K562 (cell line): ENCODE results near the gene SLC3A2. TPM values are rescaled to one million over a fixed set of nuclear protein-coding genes. Genes with fewer than 3 reads are reported as not detected.
A peak's percentile ranks its signal among the peaks of the same experiment; 100 is the strongest.

Source experiments
- ATAC-seq: fragments of 200-7000 bp; cut with Tn5 transposase; 3 replicates; pipeline ENCODE4 v1.9.1; 2020; ENCODE audit warnings: moderate library complexity
- BruUV-seq: library from RNA; stranded (reverse); fragments of 400-500 nt; replicated peaks from 2 replicates; lab custom pipeline; 2021; lab: Mats Ljungman, UMichigan
- CTCF ChIA-PET: fragments of 300-600 bp; formaldehyde crosslinking; extraction: SDS; loops from one replicate; lab custom pipeline; 2021; ENCODE audit warnings: low intra/inter-chr PET ratio; lab: Yijun Ruan, JAX
- POLR2A ChIA-PET: fragments of 300-600, 350-650 bp; sonication (Branson Sonifier 250); formaldehyde crosslinking; extraction: SDS; loops from one replicate; lab custom pipeline; 2021; ENCODE audit warnings: antibody characterized with exemption, inconsistent platforms; lab: Yijun Ruan, JAX
- DNase-seq, 4 experiments: peaks; one replicate each; pipeline versions ENCODE4 v3.0.0 to v3.0.0-alpha.2; 2011 to 2018; ENCODE audit warnings: low spot score in 3 of 4, mixed read lengths in 3 of 4; ENCODE audit errors: extremely low read depth in 1 of 4
- FAIRE-seq: peaks from 2 replicates; lab custom pipeline; 2011; peaks lifted over from hg19 to GRCh38; lab: Jason Lieb, UNC
- H2AFZ ChIP-seq: 2 replicates; pipeline ENCODE4 v1.6.0; 2011; ENCODE audit warnings: low read depth, low read length, control low read depth, inconsistent platforms
- H3K27ac ChIP-seq: fragments of 200-600 bp; 3 replicates; pipeline ENCODE4 v1.8.0; 2011; ENCODE audit warnings: low read depth, mild to moderate bottlenecking, control low read depth, inconsistent platforms, low read length, moderate library complexity, mixed read lengths; ENCODE audit errors: extremely low read depth
- H3K27me3 ChIP-seq, 2 experiments: fragments of 300-600 bp in 1 of 2; 2 replicates in 1 of 2; 3 replicates in 1 of 2; pipeline versions ENCODE4 v1.6.0 to v1.8.0; 2011; ENCODE audit warnings: inconsistent platforms in 2 of 2, low read length in 2 of 2, mild to moderate bottlenecking in 1 of 2, mixed read lengths in 1 of 2, moderate library complexity in 1 of 2; ENCODE audit not compliant: control insufficient read depth in 2 of 2, insufficient read depth in 2 of 2
- H3K36me3 ChIP-seq: fragments of 300-600 bp; 3 replicates; pipeline ENCODE4 v1.8.0; 2011; ENCODE audit warnings: mild to moderate bottlenecking, low read length, inconsistent platforms; ENCODE audit not compliant: control insufficient read depth, insufficient read depth
- H3K4me1 ChIP-seq, 2 experiments: fragments of 200-600 bp in 1 of 2; replicated peaks in 1 of 2; 2 replicates in 1 of 2; 3 replicates in 1 of 2; pipeline versions ENCODE4 v1.5.1 to v1.8.0; 2011; ENCODE audit warnings: inconsistent platforms in 2 of 2, low read length in 2 of 2, mild to moderate bottlenecking in 1 of 2, mixed read lengths in 1 of 2, moderate library complexity in 1 of 2; ENCODE audit not compliant: control insufficient read depth in 2 of 2, insufficient read depth in 2 of 2
- H3K4me2 ChIP-seq: 2 replicates; pipeline ENCODE4 v1.6.1; 2011; ENCODE audit warnings: low read length, control low read depth, inconsistent platforms, mixed read lengths; ENCODE audit not compliant: insufficient read depth
- H3K4me3 ChIP-seq: fragments of 200-600 bp; sonication (generic), shearing (Covaris generic); 2 replicates; pipeline ENCODE4 v1.5.1; 2016; ENCODE audit warnings: control low read depth, inconsistent platforms
- H3K79me2 ChIP-seq: fragments of 200-600 bp; 3 replicates; pipeline ENCODE4 v1.8.0; 2011; ENCODE audit warnings: low read length, inconsistent platforms; ENCODE audit not compliant: control insufficient read depth, insufficient read depth
- H3K9ac ChIP-seq, 2 experiments: 2 replicates each; pipeline versions ENCODE4 v1.6.0 to v1.6.1; 2011; ENCODE audit warnings: low read depth in 2 of 2, low read length in 2 of 2, control low read depth in 1 of 2, inconsistent platforms in 1 of 2, mild to moderate bottlenecking in 1 of 2, mixed read lengths in 1 of 2; ENCODE audit not compliant: insufficient read depth in 1 of 2
- H3K9me1 ChIP-seq: one replicate; pipeline ENCODE4 v1.6.0; 2011; ENCODE audit warnings: inconsistent platforms, mild to moderate bottlenecking, low read length, moderate library complexity; ENCODE audit not compliant: control insufficient read depth, insufficient read depth
- H3K9me3 ChIP-seq: replicated peaks from 2 replicates; pipeline ENCODE4 v1.5.1; 2011; ENCODE audit warnings: low read depth, low read length, inconsistent platforms; ENCODE audit not compliant: control insufficient read depth, insufficient read depth
- H4K20me1 ChIP-seq: replicated peaks from 2 replicates; pipeline ENCODE4 v1.6.1; 2011; ENCODE audit warnings: low read length, inconsistent platforms, mixed read lengths; ENCODE audit not compliant: control insufficient read depth, insufficient read depth
- HMGN3 ChIP-seq: IDR thresholded peaks from 2 replicates; pipeline ENCODE4 v1.6.1; 2011; ENCODE audit warnings: borderline replicate concordance, low read depth, mild to moderate bottlenecking, mixed read lengths, low read length; ENCODE audit not compliant: insufficient read length; ENCODE audit errors: extremely low read depth
- LEF1 ChIP-seq: fragments of 450-650 bp; IDR thresholded peaks from 2 replicates; pipeline ENCODE4 v1.6.1; 2016; ENCODE audit warnings: mild to moderate bottlenecking
- POLR2AphosphoS5 ChIP-seq: IDR thresholded peaks from 2 replicates; pipeline ENCODE4 v1.6.1; 2011; ENCODE audit warnings: mild to moderate bottlenecking, low read depth, low read length, moderate library complexity; ENCODE audit not compliant: control insufficient read depth, insufficient read depth
- POLR2G ChIP-seq: fragments of 200-400 bp; formaldehyde crosslinking; IDR thresholded peaks from 2 replicates; pipeline ENCODE4 v1.6.1; 2017; ENCODE audit warnings: low read depth, mild to moderate bottlenecking, antibody characterized with exemption, low read length, moderate library complexity
- RBFOX2 ChIP-seq: fragments of 200-400 bp; formaldehyde crosslinking; IDR thresholded peaks from 2 replicates; pipeline ENCODE4 v1.6.1; 2017; ENCODE audit warnings: low read depth, mild to moderate bottlenecking, low read length, moderate library complexity
- RBM22 ChIP-seq: fragments of 200-400 bp; formaldehyde crosslinking; IDR thresholded peaks from 2 replicates; pipeline ENCODE4 v1.6.1; 2018; ENCODE audit warnings: low read length, low read depth; ENCODE audit not compliant: poor library complexity, severe bottlenecking
- ZFX ChIP-seq: sonication (generic); formaldehyde crosslinking; IDR thresholded peaks from 2 replicates; pipeline ENCODE4 v1.8.0; 2022; ENCODE audit warnings: mild to moderate bottlenecking, missing genetic modification reagents, moderate library complexity
- ZNF778 ChIP-seq: fragments of 450-650 bp; formaldehyde crosslinking; IDR thresholded peaks from 2 replicates; pipeline ENCODE4 v1.4.0; 2020; ENCODE audit warnings: mild to moderate bottlenecking, moderate library complexity
- WGBS: fragments of 100-300 bp; shearing (Covaris generic); methylation state at CpG from one replicate; pipeline ENCODE4 v1.1.6; 2016; ENCODE audit warnings: low coverage, mixed read lengths; ENCODE audit not compliant: insufficient coverage; ENCODE audit errors: missing lambda C conversion rate; 5-methylcytosine and 5-hydroxymethylcytosine counted together
- in situ Hi-C: fragments of 300-500 bp; cut with MboI; formaldehyde crosslinking; loops from 4 replicates; pipeline ENCODE4 v1.15.0; 2018; ENCODE audit warnings: inconsistent platforms, mixed read lengths
- intact Hi-C: fragments of 100-400 bp; cut with micrococcal nuclease; formaldehyde crosslinking; loops from 2 replicates; pipeline ENCODE4 v1.14.2; 2022
- polyA plus RNA-seq, 8 experiments: library from polyadenylated mRNA; depleted of rRNA in 4 of 8; stranded (reverse) in 5 of 8; unstranded in 3 of 8; fragments of >200 nt; fragmentation: Nextera tagmentation in 2 of 8; fragmentation: Illumina TruSeq in 1 of 8; extraction: Ambion mirVana in 2 of 8; extraction: Trizol in 1 of 8; gene quantifications; 2 replicates each; pipeline versions ENCODE4 v1.2.1 to v1.2.3, GENCODE V29; 2011 to 2014; ENCODE audit warnings: inconsistent platforms in 1 of 8, missing spikeins in 1 of 8
- total RNA-seq, 7 experiments: library from RNA; depleted of rRNA in 6 of 7; stranded (reverse); fragments of >200 nt in 6 of 7; fragmentation: Illumina TruSeq in 2 of 7; extraction: Trizol in 2 of 7; gene quantifications; 2 replicates each; pipeline versions ENCODE4 v1.2.1 to v1.2.3, GENCODE V29; 2011 to 2021; ENCODE audit warnings: low replicate concordance in 1 of 7
- TF ChIP-seq, protein P1 (sequence below): sonication (generic); formaldehyde crosslinking; IDR thresholded peaks from 2 replicates; pipeline ENCODE4 v1.8.1; 2023; ENCODE audit warnings: mild to moderate bottlenecking, missing genetic modification reagents

The SLC3A2 gene
- total and polyA plus RNA-seq, 9 of the 15 experiments (the other 6 are each of a cell fraction or from before 2014, with no cell fraction given) = 20.0 to 296 (median 214) TPM

DNA sequence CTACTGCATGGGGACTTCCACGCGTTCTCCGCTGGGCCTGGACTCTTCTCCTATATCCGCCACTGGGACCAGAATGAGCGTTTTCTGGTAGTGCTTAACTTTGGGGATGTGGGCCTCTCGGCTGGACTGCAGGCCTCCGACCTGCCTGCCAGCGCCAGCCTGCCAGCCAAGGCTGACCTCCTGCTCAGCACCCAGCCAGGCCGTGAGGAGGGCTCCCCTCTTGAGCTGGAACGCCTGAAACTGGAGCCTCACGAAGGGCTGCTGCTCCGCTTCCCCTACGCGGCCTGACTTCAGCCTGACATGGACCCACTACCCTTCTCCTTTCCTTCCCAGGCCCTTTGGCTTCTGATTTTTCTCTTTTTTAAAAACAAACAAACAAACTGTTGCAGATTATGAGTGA is 7.7 kb downstream of the SLC3A2 start:
- DNase-seq (peak in 1 of 4 experiments; percentile 26), FAIRE-seq (no peak), ATAC-seq (peak; percentile 2)
- no peak overlapping the region for H2AFZ ChIP-seq
- H3K9me1 ChIP-seq = peaks cover 2% of the 10 kb centered on the region
- in situ Hi-C loops (no loop called here), intact Hi-C loops (loop anchor here (10.0 kb wide), 1 partner anchor 294 kb away; the partner anchor contains the start of gene TUT1)
- H3K4me2 ChIP-seq = no peak overlapping the region
- 81% methylated on average over 14 of the region's 14 CpGs for WGBS
- peaks cover 65 to 72% of the 10 kb centered on the region in 2 experiments for H3K4me1 ChIP-seq
- H3K9me3 ChIP-seq = no peaks in the 10 kb centered on the region
- no peak overlapping the region for H3K4me3 ChIP-seq
- H4K20me1 ChIP-seq = peaks cover 55% of the 10 kb centered on the region
- peaks cover 41% of the 10 kb centered on the region for H3K79me2 ChIP-seq
- H3K36me3 ChIP-seq = peaks cover 62% of the 10 kb centered on the region
- TF ChIP-seq RBFOX2 (peak; percentile 85), LEF1 (no peak), ZFX (CRISPR knock-in tag) (peak; percentile 43), RBM22 (peak; percentile 86), ZNF778 (no peak), POLR2AphosphoS5 (0 out of 2 replicates have a peak, but pooled peaks have one; percentile 28), HMGN3 (peak; percentile 61), POLR2G (peak; percentile 73)
- TF ChIP-seq, protein P1, sequence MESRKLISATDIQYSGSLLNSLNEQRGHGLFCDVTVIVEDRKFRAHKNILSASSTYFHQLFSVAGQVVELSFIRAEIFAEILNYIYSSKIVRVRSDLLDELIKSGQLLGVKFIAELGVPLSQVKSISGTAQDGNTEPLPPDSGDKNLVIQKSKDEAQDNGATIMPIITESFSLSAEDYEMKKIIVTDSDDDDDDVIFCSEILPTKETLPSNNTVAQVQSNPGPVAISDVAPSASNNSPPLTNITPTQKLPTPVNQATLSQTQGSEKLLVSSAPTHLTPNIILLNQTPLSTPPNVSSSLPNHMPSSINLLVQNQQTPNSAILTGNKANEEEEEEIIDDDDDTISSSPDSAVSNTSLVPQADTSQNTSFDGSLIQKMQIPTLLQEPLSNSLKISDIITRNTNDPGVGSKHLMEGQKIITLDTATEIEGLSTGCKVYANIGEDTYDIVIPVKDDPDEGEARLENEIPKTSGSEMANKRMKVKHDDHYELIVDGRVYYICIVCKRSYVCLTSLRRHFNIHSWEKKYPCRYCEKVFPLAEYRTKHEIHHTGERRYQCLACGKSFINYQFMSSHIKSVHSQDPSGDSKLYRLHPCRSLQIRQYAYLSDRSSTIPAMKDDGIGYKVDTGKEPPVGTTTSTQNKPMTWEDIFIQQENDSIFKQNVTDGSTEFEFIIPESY (CRISPR knock-in tag) = peak; percentile 93
- H3K9ac ChIP-seq = peak overlapping the region in 1 of 2 experiments; percentile 87; a peak in 2 of 4 replicates
- 0 out of 3 replicates have a peak overlapping the region, but pooled peaks have one; percentile 30 for H3K27ac ChIP-seq
- ChIA-PET POLR2A (interaction anchor here (0.7 to 13.1 kb wide), 11 partner anchors 9 to 113 kb away, joined by 3 to 180 read pairs (median 6); no protein-coding TSS in a partner anchor), CTCF (no interaction called here)
- no peaks in the 10 kb centered on the region for H3K27me3 ChIP-seq
- BruUV-seq = no TSS peak
